ENCODE data around the gene SAPCD2.

DNA sequence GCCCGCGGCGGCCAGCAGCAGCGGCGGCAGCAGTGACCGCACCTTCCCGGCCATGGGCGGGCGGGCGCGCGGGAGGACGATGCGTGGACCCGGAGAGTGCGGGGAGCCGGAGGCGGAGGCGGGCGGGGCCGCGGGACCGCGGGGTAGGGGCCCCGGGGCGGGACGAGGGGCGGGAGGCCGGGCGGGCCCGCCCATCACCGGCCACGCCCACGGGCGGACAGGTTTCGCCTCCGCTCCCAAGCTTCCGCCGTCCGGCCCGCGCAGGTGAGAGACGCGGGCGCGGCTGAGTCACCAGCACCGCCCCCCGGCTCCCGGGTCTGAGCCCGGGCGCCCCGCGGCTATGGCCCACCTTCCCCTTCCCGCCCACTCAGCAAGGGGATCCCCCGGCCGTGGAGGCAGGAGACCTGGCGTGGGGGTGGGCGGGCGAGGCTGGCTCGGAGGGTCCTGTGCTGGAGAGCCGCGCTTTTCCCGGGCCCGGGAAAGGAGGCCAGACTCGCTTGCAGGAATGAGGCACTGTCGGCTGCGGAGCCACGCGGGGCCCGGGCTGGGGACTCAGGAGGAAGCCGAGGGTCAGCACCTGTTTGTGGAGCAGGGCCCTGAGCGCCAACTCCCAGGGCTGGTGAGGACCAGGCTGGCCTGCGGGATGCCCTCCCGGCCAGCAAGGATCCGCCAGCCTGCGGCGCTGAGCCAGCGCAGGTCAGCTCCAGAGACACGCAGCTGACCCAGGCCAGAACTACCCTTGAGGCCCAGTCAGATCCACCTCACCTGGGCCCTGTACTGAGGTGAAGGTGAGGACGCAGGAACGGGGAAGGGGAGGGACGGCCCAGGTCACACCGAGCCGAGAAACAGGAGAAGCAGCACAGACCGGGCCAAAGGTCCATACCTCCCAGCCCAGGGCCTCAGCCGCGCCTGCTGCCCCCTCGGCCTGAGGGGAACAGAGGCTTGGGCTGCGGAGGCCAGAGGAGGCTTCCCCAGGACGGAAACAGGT, 16.1 kb downstream of the SAPCD2 start, which contains the start of gene ENTPD2:
- TF ChIP-seq, protein P1, sequence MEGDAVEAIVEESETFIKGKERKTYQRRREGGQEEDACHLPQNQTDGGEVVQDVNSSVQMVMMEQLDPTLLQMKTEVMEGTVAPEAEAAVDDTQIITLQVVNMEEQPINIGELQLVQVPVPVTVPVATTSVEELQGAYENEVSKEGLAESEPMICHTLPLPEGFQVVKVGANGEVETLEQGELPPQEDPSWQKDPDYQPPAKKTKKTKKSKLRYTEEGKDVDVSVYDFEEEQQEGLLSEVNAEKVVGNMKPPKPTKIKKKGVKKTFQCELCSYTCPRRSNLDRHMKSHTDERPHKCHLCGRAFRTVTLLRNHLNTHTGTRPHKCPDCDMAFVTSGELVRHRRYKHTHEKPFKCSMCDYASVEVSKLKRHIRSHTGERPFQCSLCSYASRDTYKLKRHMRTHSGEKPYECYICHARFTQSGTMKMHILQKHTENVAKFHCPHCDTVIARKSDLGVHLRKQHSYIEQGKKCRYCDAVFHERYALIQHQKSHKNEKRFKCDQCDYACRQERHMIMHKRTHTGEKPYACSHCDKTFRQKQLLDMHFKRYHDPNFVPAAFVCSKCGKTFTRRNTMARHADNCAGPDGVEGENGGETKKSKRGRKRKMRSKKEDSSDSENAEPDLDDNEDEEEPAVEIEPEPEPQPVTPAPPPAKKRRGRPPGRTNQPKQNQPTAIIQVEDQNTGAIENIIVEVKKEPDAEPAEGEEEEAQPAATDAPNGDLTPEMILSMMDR (IDR thresholded peaks at IDR 0.05; ENCODE audit: low read length), result no peak
- no peak for TF ChIP-seq EZH2 (optimal IDR thresholded peaks at IDR 0.05; ENCODE audit: low read depth, low read length)

Data from MM.1S (cell line).